Stimulated activated CD4-positive, alpha-beta T cell treated with anti-CD3 and anti-CD28 coated beads, Interleukin-4, amount 100 ng/mL, for 24 hours (primary cell): ENCODE results near the gene TMEM61.
"Not testable (repeated sequence)": the region's sequence is repeated elsewhere in the genome, so short reads cannot be mapped to it uniquely, and the experiment has no call there.

Experiments used
- DNase-seq: peaks from one replicate; pipeline ENCODE4 v3.0.0-alpha.2; 2020

TMEM61 gene

GRCh38 chr1:55005351-55006140 is 25.1 kb downstream of the TMEM61 start:
- no peak for DNase-seq

- DNase-seq = no peak
These were observed 26.5 kb downstream of the TMEM61 start for GRCh38 chr1:55006931-55007330.

DNA sequence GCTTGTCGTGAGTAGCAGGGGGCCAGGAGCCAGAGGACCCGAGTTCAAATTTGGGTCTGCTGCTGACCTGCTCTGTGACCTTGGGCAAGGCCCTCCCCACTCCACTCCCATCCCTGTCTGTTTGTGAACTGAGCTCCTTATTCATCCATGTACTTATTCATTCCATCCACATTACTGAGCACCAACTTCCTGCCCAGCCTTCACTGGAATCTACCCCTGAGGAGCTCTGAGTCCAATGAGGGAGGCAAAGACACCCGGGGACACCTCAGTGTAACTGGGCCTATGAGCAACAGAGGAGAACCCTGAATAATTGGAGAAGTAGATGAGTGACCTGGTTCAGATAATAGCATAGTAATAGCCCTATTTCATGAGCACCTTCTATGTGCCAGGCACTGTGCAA is 27.2 kb downstream of the TMEM61 start:
- DNase-seq = no peak

DNA sequence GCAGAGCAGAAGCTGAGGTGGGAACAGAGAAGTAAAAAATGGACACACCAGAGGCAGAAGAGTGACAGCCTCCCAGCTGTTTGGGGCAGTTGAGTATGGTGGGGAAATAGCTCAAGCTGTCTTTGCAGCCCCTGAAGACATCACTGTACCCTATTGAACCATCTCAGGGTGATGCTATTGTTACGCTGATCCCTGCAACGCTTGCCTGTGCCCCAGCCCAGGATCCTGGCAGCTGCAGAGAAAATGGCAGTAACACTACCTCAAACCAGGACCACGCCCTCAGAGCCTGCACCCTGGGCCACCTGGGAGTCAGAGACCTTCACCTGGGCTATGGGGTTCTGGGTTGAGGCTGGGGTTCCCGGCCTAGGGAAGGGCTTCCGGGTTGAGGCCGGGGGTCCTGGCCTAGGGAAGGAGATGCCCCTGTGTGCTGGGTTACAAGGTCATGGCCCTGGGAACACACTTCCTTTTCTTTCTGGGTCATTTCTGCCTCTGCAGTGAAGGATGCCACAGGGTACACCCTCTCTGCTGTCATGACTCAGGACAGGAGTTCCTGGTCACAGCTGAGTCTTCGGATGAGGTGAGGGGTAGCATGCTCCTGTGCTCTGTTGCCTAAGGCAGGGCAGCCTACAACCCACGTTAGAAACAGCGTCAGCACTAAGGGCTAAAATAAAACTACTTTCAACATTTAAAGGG is 29.9 kb downstream of the TMEM61 start:
- no peak for DNase-seq

DNA sequence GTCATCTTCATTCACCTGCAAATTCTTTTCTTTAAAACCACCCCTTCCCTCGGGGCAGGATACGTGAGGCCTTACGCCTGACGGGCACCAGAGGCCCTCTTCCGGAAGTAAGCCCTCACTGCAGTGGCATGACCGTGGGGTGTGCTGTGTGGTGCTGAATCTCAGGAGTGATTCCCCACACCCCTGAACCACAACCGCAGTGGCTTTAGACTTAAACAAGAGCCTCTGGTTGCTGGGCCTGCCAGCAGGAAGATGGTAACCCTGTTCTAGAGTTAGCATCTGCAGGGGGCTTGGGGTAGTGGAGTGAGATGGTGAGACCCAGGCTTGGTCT is 30.4 kb downstream of the TMEM61 start:
- no peak for DNase-seq

DNA sequence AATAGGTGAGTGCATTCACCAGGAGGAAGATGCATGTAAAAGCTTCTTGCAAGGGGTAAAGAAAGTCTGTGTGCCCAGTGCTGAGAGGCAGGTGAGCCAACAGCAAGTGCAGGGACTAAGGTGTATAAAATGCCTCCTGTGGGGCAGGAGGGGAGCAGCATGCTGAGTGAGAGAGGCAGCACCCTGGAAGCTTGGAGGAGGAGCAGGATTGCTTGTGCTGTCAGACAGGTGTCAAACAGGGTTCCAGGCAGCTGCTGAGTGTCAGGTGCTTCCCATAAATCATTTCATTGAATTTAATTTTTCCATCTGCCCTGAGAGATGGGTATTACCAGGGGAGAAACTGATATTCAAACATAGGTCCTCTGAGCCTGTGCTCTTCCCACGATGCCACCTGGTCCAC is 32.2 kb downstream of the TMEM61 start:
- no peak for DNase-seq

GRCh38 chr1:55015123-55015522 is 34.7 kb downstream of the TMEM61 start:
- no peak for DNase-seq

DNA sequence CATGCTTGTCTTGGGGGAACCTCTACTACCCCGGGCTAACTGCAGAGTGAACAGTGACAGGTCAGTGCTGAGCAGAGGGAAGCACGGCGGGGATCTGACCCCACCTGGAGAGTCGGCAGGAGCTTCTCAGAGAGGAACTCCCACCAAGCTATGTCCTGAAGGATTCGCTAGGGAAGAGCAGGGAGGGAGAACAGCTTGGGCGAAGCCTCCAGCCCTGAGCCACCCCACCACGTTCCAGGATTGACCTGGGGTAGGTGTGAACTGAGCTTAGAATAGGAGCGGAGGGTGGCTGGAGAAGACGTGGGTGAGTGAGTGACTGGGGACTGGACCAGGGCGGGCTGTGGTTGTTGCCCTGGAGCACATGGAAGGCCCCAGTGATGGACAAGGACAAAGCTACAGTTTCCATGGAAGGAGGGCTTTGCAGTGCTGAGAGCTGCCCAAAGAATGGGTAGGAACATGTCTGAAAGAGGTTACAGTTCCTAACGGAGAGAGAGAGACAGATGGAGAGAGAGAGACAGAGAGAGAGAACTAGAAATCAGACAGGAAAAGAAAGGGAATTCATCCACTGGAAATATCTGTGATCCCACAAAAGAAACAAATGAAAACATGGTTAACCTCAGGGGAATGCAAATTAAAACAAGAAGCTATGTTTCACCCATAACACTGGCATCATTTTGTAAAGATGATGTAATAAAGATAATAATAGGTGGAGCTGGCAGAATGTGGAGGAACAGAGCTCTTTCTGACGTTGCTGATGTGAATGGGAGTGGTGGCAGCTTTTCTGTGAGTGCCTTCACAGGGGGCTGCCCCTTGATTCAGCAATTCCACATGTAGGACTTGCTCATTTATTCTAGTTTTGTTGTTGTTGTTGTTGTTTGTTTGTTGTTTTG is 35.5 kb downstream of the TMEM61 start:
- no peak for DNase-seq

DNA sequence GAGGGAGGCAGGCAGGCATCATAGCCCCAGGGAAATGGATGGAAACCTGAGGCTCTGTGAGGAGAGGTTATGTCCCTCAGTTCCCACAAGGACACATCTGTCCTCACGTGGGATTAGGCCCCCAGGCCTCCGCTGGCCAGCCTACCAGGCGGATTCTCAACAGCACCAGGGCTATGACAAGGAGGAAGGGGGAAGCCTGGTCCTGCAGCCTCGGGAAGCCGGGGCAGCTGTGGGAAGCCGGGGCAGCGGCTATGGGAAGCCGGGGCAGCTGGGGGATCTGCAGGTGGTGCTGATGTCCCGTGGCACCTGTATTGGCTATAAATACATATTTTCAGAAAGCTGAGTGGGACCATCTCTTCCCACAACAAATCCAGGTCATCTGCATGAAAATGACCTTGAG is 38.0 kb downstream of the TMEM61 start:
- no peak for DNase-seq

DNA sequence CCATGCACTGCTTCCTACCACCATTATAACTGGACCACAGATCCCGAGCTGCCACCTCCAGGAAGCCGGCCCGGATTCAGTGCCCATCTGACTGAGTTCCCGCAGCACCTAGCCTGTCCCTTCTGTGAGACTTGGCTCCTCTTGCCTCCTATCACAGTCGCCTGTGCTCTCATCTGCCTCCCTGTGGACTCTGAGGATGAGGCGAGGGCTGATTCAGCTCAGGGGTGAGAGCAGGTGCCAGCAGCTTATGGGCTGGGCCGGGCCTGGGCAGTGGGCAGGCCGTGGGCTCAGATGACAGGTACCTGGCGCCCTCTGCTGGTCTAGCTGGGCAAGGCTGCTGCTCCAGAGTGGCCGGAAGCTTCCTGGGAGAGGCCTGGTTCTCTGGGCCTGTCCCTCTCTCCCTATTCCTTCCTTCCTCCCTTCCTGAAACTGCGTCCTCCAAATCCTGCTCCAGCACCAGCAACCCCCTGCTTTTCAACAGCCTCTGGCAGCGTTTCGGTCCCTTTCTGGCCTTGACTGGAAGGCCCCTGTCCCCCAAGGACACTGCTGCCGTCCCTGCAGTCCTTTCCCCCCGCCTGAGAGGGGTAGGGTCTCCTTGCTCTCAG is 41.6 kb downstream of the TMEM61 start:
- DNase-seq = peak; percentile 65

- not testable (repeated sequence) for DNase-seq
These were observed 43.7 kb downstream of the TMEM61 start for GRCh38 chr1:55024163-55024562.

DNA sequence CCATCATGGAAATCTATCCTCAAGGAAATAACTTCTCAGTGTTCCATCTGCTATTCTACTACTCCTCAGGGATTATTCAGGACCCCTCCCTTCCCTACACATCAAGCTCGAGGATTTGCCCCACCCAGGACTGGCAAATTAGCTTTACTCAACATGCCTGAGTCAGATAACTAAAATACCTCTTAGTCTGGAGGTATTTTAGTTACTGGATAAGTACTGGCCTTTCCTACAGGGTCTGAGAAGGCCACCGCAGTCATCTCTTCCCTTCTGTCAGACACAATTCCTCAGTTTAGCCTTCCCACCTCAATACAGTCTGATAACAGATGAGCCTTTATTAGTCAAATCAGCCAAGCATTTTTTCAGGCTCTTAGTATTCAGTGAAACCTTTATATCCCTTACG is 46.3 kb downstream of the TMEM61 start:
- not testable (repeated sequence) for DNase-seq

- DNase-seq = not testable (repeated sequence)
These were observed 50.7 kb downstream of the TMEM61 start for GRCh38 chr1:55031098-55031497.

DNA sequence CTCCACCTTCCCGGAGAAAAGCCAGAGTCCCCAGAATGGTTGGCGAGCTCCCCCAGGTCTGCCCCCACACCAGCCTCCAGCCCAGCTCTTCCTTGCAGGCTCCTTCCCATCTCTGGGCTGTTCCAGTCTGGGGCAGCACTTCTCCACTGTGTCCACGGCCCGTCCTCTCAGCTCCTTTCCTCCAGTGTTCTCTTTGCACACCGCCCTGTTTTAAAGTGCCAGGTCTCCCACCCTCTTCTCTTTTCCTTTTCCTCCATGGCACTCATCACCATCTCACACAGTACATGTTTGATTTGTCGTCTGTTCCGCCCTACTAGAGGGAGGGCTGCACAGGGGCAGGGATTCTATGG is 52.8 kb downstream of the TMEM61 start:
- DNase-seq = no peak

GRCh38 chr1:55034476-55035133 is 54.2 kb downstream of the TMEM61 start:
- DNase-seq = no peak

GRCh38 chr1:55035904-55036303 is 55.5 kb downstream of the TMEM61 start:
- DNase-seq = no peak

DNA sequence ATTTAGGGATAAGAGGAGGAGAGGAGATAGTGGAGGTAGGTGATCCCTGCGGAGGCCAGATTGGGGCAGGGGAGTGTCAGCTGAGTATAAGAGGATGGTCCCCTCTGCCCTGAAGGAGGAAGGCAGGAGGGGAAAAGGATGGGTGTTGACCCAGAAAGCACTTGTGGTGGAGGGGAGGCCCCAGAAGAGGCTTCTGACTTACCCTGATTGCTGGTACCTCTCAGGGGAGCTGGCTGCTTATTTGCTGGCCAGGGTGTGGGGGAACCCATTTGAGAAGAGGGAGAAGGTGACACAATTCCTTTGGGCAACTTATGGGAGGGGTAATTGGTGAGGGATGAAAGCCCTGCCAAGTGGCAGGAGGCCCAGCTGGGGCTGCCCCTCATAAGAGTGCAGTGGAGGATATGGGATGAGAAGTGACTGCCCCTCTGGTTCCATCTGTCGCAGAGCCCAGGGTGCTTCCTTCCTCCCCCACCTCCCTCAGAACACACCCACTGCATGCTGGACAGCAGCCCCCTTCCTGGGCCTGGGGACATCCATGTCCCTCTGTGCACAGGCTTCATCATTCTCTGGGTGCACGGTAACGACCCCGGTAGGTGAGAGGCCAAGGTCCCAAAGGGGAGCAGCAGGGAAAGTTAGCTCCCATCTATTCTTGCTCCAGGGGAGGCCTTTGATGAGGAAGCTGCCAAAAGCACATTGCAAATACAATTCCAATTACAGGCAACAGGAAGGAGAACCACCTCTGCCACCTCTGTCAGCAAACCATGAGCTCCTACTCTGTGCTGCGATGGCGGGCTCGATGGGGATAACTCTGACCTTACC is 57.5 kb downstream of the TMEM61 start:
- DNase-seq = no peak

GRCh38 chr1:55038552-55038838 is 58.1 kb downstream of the TMEM61 start:
- DNase-seq = no peak

GRCh38 chr1:55038974-55039341 is 58.5 kb downstream of the TMEM61 start:
- DNase-seq = no peak

- DNase-seq = no peak
These were observed 59.1 kb downstream of the TMEM61 start, which contains the start of gene PCSK9 for GRCh38 chr1:55039342-55040082. PCSK9 (plus strand) TSS chr1:55039548; CDS start chr1:55039838, 290 bp downstream.
